ENCODE measurements around the gene EHBP1L1. TPM values are rescaled to one million over a fixed set of nuclear protein-coding genes. Genes with fewer than 3 reads are reported as not detected.

EHBP1L1 gene
- total RNA-seq, 2 experiments from 2014 or later: 59.7 to 71.6 TPM

GRCh38 chr11:65640483-65641296 is 64.8 kb downstream of the EHBP1L1 start:
- Histone ChIP-seq H2AFZ (ENCODE audit: low read length) (no peak overlapping the region), H3K4me3 (ENCODE audit: low read depth, low read length, poor library complexity, severe bottlenecking) (peak overlapping the region; percentile 90), H3K4me1 (ENCODE audit: insufficient read depth, low read length, poor library complexity, severe bottlenecking) (peaks cover 51% of the 10 kb centered on the region), H3K4me2 (ENCODE audit: low read length) (peak overlapping the region; percentile 97), H4K20me1 (ENCODE audit: insufficient read depth, low read length) (no peaks in the 10 kb centered on the region), H3K9me2 (ENCODE audit: insufficient read depth, low read length) (no peaks in the 10 kb centered on the region), H3K79me2 (ENCODE audit: insufficient read depth, low read depth, low read length) (peaks cover 22% of the 10 kb centered on the region; the same call in 1 of the 2 replicates), H3K36me3 (ENCODE audit: insufficient read depth, low read length) (peaks cover 60% of the 10 kb centered on the region), H3K9me3 (ENCODE audit: low read length) (no peaks in the 10 kb centered on the region), H3K27ac (ENCODE audit: low read depth, low read length, poor library complexity, severe bottlenecking) (peak overlapping the region; percentile 95)
- no TSS peak for BruUV-seq (replicated peaks)
- intact Hi-C loops (cut with micrococcal nuclease; ENCODE audit: unreplicated experiment): loop anchor here (1.0 kb wide), 1 partner anchor 25 kb away; the partner anchor contains the start of gene PCNX3
- ChIA-PET POLR2A (interaction anchor here (2.6 kb wide), 1 partner anchor 22 kb away, joined by 7 read pairs; the partner anchor contains the start of gene RELA), CTCF (ENCODE audit: unreplicated experiment) (no interaction called here)
- DNase-seq (ENCODE audit: low spot score): peak; percentile 81
- TF ChIP-seq, protein P1, sequence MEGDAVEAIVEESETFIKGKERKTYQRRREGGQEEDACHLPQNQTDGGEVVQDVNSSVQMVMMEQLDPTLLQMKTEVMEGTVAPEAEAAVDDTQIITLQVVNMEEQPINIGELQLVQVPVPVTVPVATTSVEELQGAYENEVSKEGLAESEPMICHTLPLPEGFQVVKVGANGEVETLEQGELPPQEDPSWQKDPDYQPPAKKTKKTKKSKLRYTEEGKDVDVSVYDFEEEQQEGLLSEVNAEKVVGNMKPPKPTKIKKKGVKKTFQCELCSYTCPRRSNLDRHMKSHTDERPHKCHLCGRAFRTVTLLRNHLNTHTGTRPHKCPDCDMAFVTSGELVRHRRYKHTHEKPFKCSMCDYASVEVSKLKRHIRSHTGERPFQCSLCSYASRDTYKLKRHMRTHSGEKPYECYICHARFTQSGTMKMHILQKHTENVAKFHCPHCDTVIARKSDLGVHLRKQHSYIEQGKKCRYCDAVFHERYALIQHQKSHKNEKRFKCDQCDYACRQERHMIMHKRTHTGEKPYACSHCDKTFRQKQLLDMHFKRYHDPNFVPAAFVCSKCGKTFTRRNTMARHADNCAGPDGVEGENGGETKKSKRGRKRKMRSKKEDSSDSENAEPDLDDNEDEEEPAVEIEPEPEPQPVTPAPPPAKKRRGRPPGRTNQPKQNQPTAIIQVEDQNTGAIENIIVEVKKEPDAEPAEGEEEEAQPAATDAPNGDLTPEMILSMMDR (conservative IDR thresholded peaks at IDR 0.05; ENCODE audit: low read length): no peak
- no peak for TF ChIP-seq EZH2phosphoT487 (IDR thresholded peaks at IDR 0.05; ENCODE audit: borderline replicate concordance, low read depth, low read length)

GRCh38 chr11:65641297-65642013 is 65.6 kb downstream of the EHBP1L1 start:
- Histone ChIP-seq H3K9me3 (ENCODE audit: low read length) (no peaks in the 10 kb centered on the region), H3K4me2 (ENCODE audit: low read length) (peak overlapping the region; percentile 97), H3K79me2 (ENCODE audit: insufficient read depth, low read depth, low read length) (peaks cover 22% of the 10 kb centered on the region; the same call in 1 of the 2 replicates), H3K27ac (ENCODE audit: low read depth, low read length, poor library complexity, severe bottlenecking) (peak overlapping the region; percentile 95), H4K20me1 (ENCODE audit: insufficient read depth, low read length) (no peaks in the 10 kb centered on the region), H3K9me2 (ENCODE audit: insufficient read depth, low read length) (no peaks in the 10 kb centered on the region), H2AFZ (ENCODE audit: low read length) (no peak overlapping the region), H3K36me3 (ENCODE audit: insufficient read depth, low read length) (peaks cover 60% of the 10 kb centered on the region), H3K4me1 (ENCODE audit: insufficient read depth, low read length, poor library complexity, severe bottlenecking) (peaks cover 51% of the 10 kb centered on the region), H3K4me3 (ENCODE audit: low read depth, low read length, poor library complexity, severe bottlenecking) (peak overlapping the region; percentile 90)
- TF ChIP-seq, protein P1 (conservative IDR thresholded peaks at IDR 0.05; ENCODE audit: low read length): no peak
- TF ChIP-seq EZH2phosphoT487 (IDR thresholded peaks at IDR 0.05; ENCODE audit: borderline replicate concordance, low read depth, low read length): no peak
- no TSS peak for BruUV-seq (replicated peaks)
- ChIA-PET POLR2A (no interaction called here), CTCF (ENCODE audit: unreplicated experiment) (no interaction called here)
- DNase-seq (ENCODE audit: low spot score): no peak
- intact Hi-C loops (cut with micrococcal nuclease; ENCODE audit: unreplicated experiment): no loop called here

Small RNA genes within 50 kb of the gene (microRNA-seq; reads per million reads assigned to microRNA genes)
- gene MIR4690 (ENCODE audit: borderline replicate concordance): 5.3 reads per million

Small RNA genes within 50 kb of the gene (small RNA-seq; reads per million reads assigned to genes)
- gene AP001362.1 (not detected), gene MIR4690 (not detected)

Other genes starting within 250 kb of the EHBP1L1 start
- 38.5 and 39.9 TPM in 2 replicates for gene DPF2, start 242.2 kb upstream of the EHBP1L1 start, total RNA-seq (2014; rRNA removed; shearing (Covaris generic))
- 62.2 and 64.2 TPM in 2 replicates for gene DPF2, start 242.2 kb upstream of the EHBP1L1 start, total RNA-seq (2022)
- gene TIGD3, start 221.3 kb upstream of the EHBP1L1 start, total RNA-seq (2014; rRNA removed; shearing (Covaris generic)): 2.2 and 2.7 TPM in 2 replicates
- 2.0 TPM in 2 replicates for gene TIGD3, start 221.3 kb upstream of the EHBP1L1 start, total RNA-seq (2022)
- 5.9 and 7.0 TPM in 2 replicates for gene SLC25A45, start 193.4 kb upstream of the EHBP1L1 start, total RNA-seq (2014; rRNA removed; shearing (Covaris generic))
- 20.7 and 24.0 TPM in 2 replicates for gene SLC25A45, start 193.4 kb upstream of the EHBP1L1 start, total RNA-seq (2022)
- gene FRMD8, start 189.4 kb upstream of the EHBP1L1 start, total RNA-seq (2014; rRNA removed; shearing (Covaris generic)): 36.7 and 55.8 TPM in 2 replicates
- 31.5 and 37.6 TPM in 2 replicates for gene FRMD8, start 189.4 kb upstream of the EHBP1L1 start, total RNA-seq (2022)
- gene NEAT1, start 153.3 kb upstream of the EHBP1L1 start, total RNA-seq (2014; rRNA removed; shearing (Covaris generic)): 30.1 and 52.2 TPM in 2 replicates
- gene NEAT1, start 153.3 kb upstream of the EHBP1L1 start, total RNA-seq (2022): 390 and 440 TPM in 2 replicates
- 3,446 and 3,598 TPM in 2 replicates for gene MALAT1, start 77.0 kb upstream of the EHBP1L1 start, total RNA-seq (2014; rRNA removed; shearing (Covaris generic))
- gene MALAT1, start 77.0 kb upstream of the EHBP1L1 start, total RNA-seq (2022): 5,974 and 7,097 TPM in 2 replicates
- 43.2 and 56.8 TPM in 2 replicates for gene SCYL1, start 51.0 kb upstream of the EHBP1L1 start, total RNA-seq (2014; rRNA removed; shearing (Covaris generic))
- gene SCYL1, start 51.0 kb upstream of the EHBP1L1 start, total RNA-seq (2022): 62.9 and 70.0 TPM in 2 replicates
- gene LTBP3, start 17.7 kb upstream of the EHBP1L1 start, total RNA-seq (2014; rRNA removed; shearing (Covaris generic)): 11.2 and 17.4 TPM in 2 replicates
- gene LTBP3, start 17.7 kb upstream of the EHBP1L1 start, total RNA-seq (2022): 10.0 and 13.8 TPM in 2 replicates
- gene ZNRD2, start 5.6 kb upstream of the EHBP1L1 start, total RNA-seq (2014; rRNA removed; shearing (Covaris generic)): 37.7 and 60.4 TPM in 2 replicates
- 35.9 and 43.4 TPM in 2 replicates for gene ZNRD2, start 5.6 kb upstream of the EHBP1L1 start, total RNA-seq (2022)
- 16.1 and 26.4 TPM in 2 replicates for gene FAM89B, start 3.5 kb upstream of the EHBP1L1 start, total RNA-seq (2014; rRNA removed; shearing (Covaris generic))
- gene FAM89B, start 3.5 kb upstream of the EHBP1L1 start, total RNA-seq (2022): 17.9 and 25.3 TPM in 2 replicates
- gene KCNK7, start 19.7 kb downstream of the EHBP1L1 start, total RNA-seq (2014; rRNA removed; shearing (Covaris generic)): 1.4 TPM in 1 of 2 replicates, not detected in the other
- gene KCNK7, start 19.7 kb downstream of the EHBP1L1 start, total RNA-seq (2022): 0.68 and 1.6 TPM in 2 replicates
- gene MAP3K11, start 38.2 kb downstream of the EHBP1L1 start, total RNA-seq (2014; rRNA removed; shearing (Covaris generic)): 32.0 and 33.4 TPM in 2 replicates
- gene MAP3K11, start 38.2 kb downstream of the EHBP1L1 start, total RNA-seq (2022): 50.6 and 53.2 TPM in 2 replicates
- gene PCNX3, start 39.7 kb downstream of the EHBP1L1 start, total RNA-seq (2014; rRNA removed; shearing (Covaris generic)): 29.9 and 36.2 TPM in 2 replicates
- gene PCNX3, start 39.7 kb downstream of the EHBP1L1 start, total RNA-seq (2022): 66.7 and 70.7 TPM in 2 replicates
- gene SIPA1, start 62.0 kb downstream of the EHBP1L1 start, total RNA-seq (2014; rRNA removed; shearing (Covaris generic)): 57.6 and 95.4 TPM in 2 replicates
- gene SIPA1, start 62.0 kb downstream of the EHBP1L1 start, total RNA-seq (2022): 156 and 160 TPM in 2 replicates
- 40.4 and 48.0 TPM in 2 replicates for gene RELA, start 86.9 kb downstream of the EHBP1L1 start, total RNA-seq (2014; rRNA removed; shearing (Covaris generic))
- 78.9 and 82.5 TPM in 2 replicates for gene RELA, start 86.9 kb downstream of the EHBP1L1 start, total RNA-seq (2022)
- 87.9 and 97.1 TPM in 2 replicates for gene KAT5, start 136.2 kb downstream of the EHBP1L1 start, total RNA-seq (2014; rRNA removed; shearing (Covaris generic))
- gene KAT5, start 136.2 kb downstream of the EHBP1L1 start, total RNA-seq (2022): 79.9 and 82.1 TPM in 2 replicates
- gene RNASEH2C, start 144.7 kb downstream of the EHBP1L1 start, total RNA-seq (2014; rRNA removed; shearing (Covaris generic)): 92.7 and 99.1 TPM in 2 replicates
- 79.1 and 100 TPM in 2 replicates for gene RNASEH2C, start 144.7 kb downstream of the EHBP1L1 start, total RNA-seq (2022)
- gene AP5B1, start 204.9 kb downstream of the EHBP1L1 start, total RNA-seq (2014; rRNA removed; shearing (Covaris generic)): 10.2 and 12.9 TPM in 2 replicates
- gene AP5B1, start 204.9 kb downstream of the EHBP1L1 start, total RNA-seq (2022): 23.9 and 25.6 TPM in 2 replicates
- gene OVOL1, start 211.0 kb downstream of the EHBP1L1 start, total RNA-seq (2014; rRNA removed; shearing (Covaris generic)): 0.15 TPM in 1 of 2 replicates, not detected in the other
- gene OVOL1, start 211.0 kb downstream of the EHBP1L1 start, total RNA-seq (2022): not detected in 2 replicates

Measured in OCI-LY7 (cell line).